Fibroblast of upper back skin (primary cell): Measurements from ENCODE around the gene ZNF148.
"Not testable (repeated sequence)": the region's sequence is repeated elsewhere in the genome, so short reads cannot be mapped to it uniquely, and the experiment has no call there.

ENCODE experiments used
- DNase-seq: peaks from one replicate; pipeline ENCODE4 v3.0.0-alpha.2; 2013

ZNF148 gene

GRCh38 chr3:125375950-125376679, 990 bp upstream of the ZNF148 start:
- DNase-seq = no peak

GRCh38 chr3:125374501-125374995, 577 bp downstream of the ZNF148 start:
- DNase-seq = peak; percentile 35

- peak; percentile 29 for DNase-seq
These were observed 7.5 kb downstream of the ZNF148 start for GRCh38 chr3:125367403-125368230.

- no peak for DNase-seq
These were observed 9.0 kb downstream of the ZNF148 start for GRCh38 chr3:125366132-125366531.

- no peak for DNase-seq
These were observed 15.4 kb downstream of the ZNF148 start for GRCh38 chr3:125359700-125360099.

- no peak for DNase-seq
These were observed 16.2 kb downstream of the ZNF148 start for GRCh38 chr3:125358923-125359322.

GRCh38 chr3:125357837-125358236, 17.3 kb downstream of the ZNF148 start:
- DNase-seq = no peak

GRCh38 chr3:125357032-125357658, 18.0 kb downstream of the ZNF148 start:
- peak; percentile 42 for DNase-seq

- DNase-seq = no peak
These were observed 18.7 kb downstream of the ZNF148 start for GRCh38 chr3:125356140-125357026.

- no peak for DNase-seq
These were observed 21.5 kb downstream of the ZNF148 start for GRCh38 chr3:125353659-125354058.

GRCh38 chr3:125353128-125353527, 22.0 kb downstream of the ZNF148 start:
- DNase-seq = no peak

GRCh38 chr3:125351814-125352456, 23.2 kb downstream of the ZNF148 start:
- peak; percentile 81 for DNase-seq

GRCh38 chr3:125351152-125351551, 24.0 kb downstream of the ZNF148 start:
- DNase-seq = no peak

GRCh38 chr3:125350597-125350996, 24.5 kb downstream of the ZNF148 start:
- no peak for DNase-seq

- no peak for DNase-seq
These were observed 25.5 kb downstream of the ZNF148 start for GRCh38 chr3:125349556-125350165.

- DNase-seq = no peak
These were observed 26.1 kb downstream of the ZNF148 start for GRCh38 chr3:125349055-125349454.

- DNase-seq = not testable (repeated sequence)
These were observed 31.8 kb downstream of the ZNF148 start for GRCh38 chr3:125343367-125343766.

GRCh38 chr3:125340121-125340520, 35.0 kb downstream of the ZNF148 start:
- DNase-seq = no peak

GRCh38 chr3:125337506-125337905, 37.6 kb downstream of the ZNF148 start:
- no peak for DNase-seq

GRCh38 chr3:125334675-125335560, 40.2 kb downstream of the ZNF148 start:
- no peak for DNase-seq
